GM15510 (cell line): ENCODE results near the gene EFTUD2.

ENCODE experiments used
- POLR2A ChIP-seq: IDR thresholded peaks from 3 replicates; pipeline ENCODE4 v1.6.1; 2011; ENCODE audit warnings: borderline replicate concordance; ENCODE audit not compliant: insufficient read length; ENCODE audit errors: extremely low read depth

The EFTUD2 gene

GRCh38 chr17:44917456-44917855, 18.2 kb upstream of the EFTUD2 start:
- no peak for TF ChIP-seq POLR2A

- TF ChIP-seq POLR2A, result no peak
These were observed 17.6 kb upstream of the EFTUD2 start for GRCh38 chr17:44916781-44917241.

- no peak for TF ChIP-seq POLR2A
These were observed 16.9 kb upstream of the EFTUD2 start for GRCh38 chr17:44915862-44916780.

GRCh38 chr17:44915321-44915726, 16.1 kb upstream of the EFTUD2 start, which contains the start of gene GFAP:
TSS of gene GFAP (minus strand) at chr17:44915500. CDS start at chr17:44915486, 14 bp downstream.
- no peak for TF ChIP-seq POLR2A

- no peak for TF ChIP-seq POLR2A
These were observed 15.5 kb upstream of the EFTUD2 start for GRCh38 chr17:44914698-44915271.

GRCh38 chr17:44914148-44914547, 14.9 kb upstream of the EFTUD2 start:
- TF ChIP-seq POLR2A, result no peak

GRCh38 chr17:44913676-44914075, 14.4 kb upstream of the EFTUD2 start:
- no peak for TF ChIP-seq POLR2A

- no peak for TF ChIP-seq POLR2A
These were observed 13.7 kb upstream of the EFTUD2 start for GRCh38 chr17:44912763-44913544.

- no peak for TF ChIP-seq POLR2A
These were observed 12.1 kb upstream of the EFTUD2 start for GRCh38 chr17:44911133-44912001.

- no peak for TF ChIP-seq POLR2A
These were observed 11.2 kb upstream of the EFTUD2 start for GRCh38 chr17:44910231-44911106.

- no peak for TF ChIP-seq POLR2A
These were observed 10.5 kb upstream of the EFTUD2 start for GRCh38 chr17:44909681-44910144.

- no peak for TF ChIP-seq POLR2A
These were observed 9.6 kb upstream of the EFTUD2 start for GRCh38 chr17:44908761-44909326.
